ENCODE results near the gene TLE6. TPM values are rescaled to one million over a fixed set of nuclear protein-coding genes. Genes with fewer than 3 reads are reported as not detected.
A peak's percentile ranks its signal among the peaks of the same experiment; 100 is the strongest.

The TLE6 gene
- total RNA-seq, 1 donor from 2014 or later: 21.0 TPM

GRCh38 chr19:3038214-3038613, 60.9 kb downstream of the TLE6 start:
- Mint-ChIP-seq H3K4me1 (ENCODE audit: low read depth) (peaks cover 33% of the 10 kb centered on the region), H3K36me3 (ENCODE audit: insufficient read depth) (no peaks in the 10 kb centered on the region), H3K27me3 (no peaks in the 10 kb centered on the region), H3K9me3 (ENCODE audit: low read depth) (no peaks in the 10 kb centered on the region), H3K4me3 (ENCODE audit: low read depth) (no peak overlapping the region), H3K27ac (no peak overlapping the region)
- no peak for DNase-seq (ENCODE audit: low spot score, unreplicated experiment)
- TF ChIP-seq CTCF (IDR thresholded peaks at IDR 0.05; ENCODE audit: unreplicated experiment): no peak

- no peak overlapping the region for H3K4me3 Mint-ChIP-seq (ENCODE audit: low read depth)
- no peaks in the 10 kb centered on the region for H3K36me3 Mint-ChIP-seq (ENCODE audit: insufficient read depth)
- peaks cover 26% of the 10 kb centered on the region for H3K4me1 Mint-ChIP-seq (ENCODE audit: low read depth)
- H3K27ac Mint-ChIP-seq: peak overlapping the region; percentile 67
- DNase-seq (ENCODE audit: low spot score, unreplicated experiment): no peak
- no peak for TF ChIP-seq CTCF (IDR thresholded peaks at IDR 0.05; ENCODE audit: unreplicated experiment)
- no peaks in the 10 kb centered on the region for H3K27me3 Mint-ChIP-seq
- H3K9me3 Mint-ChIP-seq (ENCODE audit: low read depth): no peaks in the 10 kb centered on the region
Observed at GRCh38 chr19:3039125-3039524, 61.8 kb downstream of the TLE6 start.

GRCh38 chr19:3039641-3040077, 62.3 kb downstream of the TLE6 start:
- Mint-ChIP-seq H3K27me3 (no peaks in the 10 kb centered on the region), H3K27ac (peak overlapping the region; percentile 67), H3K4me1 (ENCODE audit: low read depth) (peaks cover 22% of the 10 kb centered on the region), H3K4me3 (ENCODE audit: low read depth) (no peak overlapping the region), H3K36me3 (ENCODE audit: insufficient read depth) (no peaks in the 10 kb centered on the region), H3K9me3 (ENCODE audit: low read depth) (no peaks in the 10 kb centered on the region)
- DNase-seq (ENCODE audit: low spot score, unreplicated experiment): no peak
- TF ChIP-seq CTCF (IDR thresholded peaks at IDR 0.05; ENCODE audit: unreplicated experiment): peak; percentile 13

GRCh38 chr19:3041327-3041726, 64.0 kb downstream of the TLE6 start:
- no peaks in the 10 kb centered on the region for H3K27me3 Mint-ChIP-seq
- no peak for TF ChIP-seq CTCF (IDR thresholded peaks at IDR 0.05; ENCODE audit: unreplicated experiment)
- H3K9me3 Mint-ChIP-seq (ENCODE audit: low read depth): no peaks in the 10 kb centered on the region
- no peaks in the 10 kb centered on the region for H3K36me3 Mint-ChIP-seq (ENCODE audit: insufficient read depth)
- H3K27ac Mint-ChIP-seq: no peak overlapping the region
- H3K4me3 Mint-ChIP-seq (ENCODE audit: low read depth): no peak overlapping the region
- DNase-seq (ENCODE audit: low spot score, unreplicated experiment): no peak
- H3K4me1 Mint-ChIP-seq (ENCODE audit: low read depth): peaks cover 19% of the 10 kb centered on the region

- TF ChIP-seq CTCF (IDR thresholded peaks at IDR 0.05; ENCODE audit: unreplicated experiment): no peak
- Mint-ChIP-seq H3K36me3 (ENCODE audit: insufficient read depth) (no peaks in the 10 kb centered on the region), H3K4me3 (ENCODE audit: low read depth) (no peak overlapping the region), H3K27me3 (no peaks in the 10 kb centered on the region), H3K27ac (peak overlapping the region; percentile 31), H3K4me1 (ENCODE audit: low read depth) (peaks cover 17% of the 10 kb centered on the region), H3K9me3 (ENCODE audit: low read depth) (no peaks in the 10 kb centered on the region)
- no peak for DNase-seq (ENCODE audit: low spot score, unreplicated experiment)
Observed at GRCh38 chr19:3041761-3042620, 64.6 kb downstream of the TLE6 start.
